SK-N-MC (cell line): ENCODE results near the gene MYORG.

Experiments
- DNase-seq: peaks from one replicate; pipeline ENCODE4 v3.0.0-alpha.2; 2011; ENCODE audit warnings: low read depth, low spot score
- H3K27ac ChIP-seq: fragments of 200-600 bp; sonication (generic); 2 replicates; pipeline ENCODE4 v1.5.1; 2016; ENCODE audit warnings: mixed run types
- H3K36me3 ChIP-seq: fragments of 200-600 bp; sonication (generic); 2 replicates; pipeline ENCODE4 v1.6.1; 2017; ENCODE audit warnings: antibody characterized with exemption, low read length, mixed read lengths; ENCODE audit not compliant: insufficient read depth
- H3K4me3 ChIP-seq: fragments of 200-600 bp; sonication (generic); 2 replicates; pipeline ENCODE4 v1.5.1; 2016
- H3K9ac ChIP-seq: fragments of 200-600 bp; sonication (generic); 2 replicates; pipeline ENCODE4 v1.8.0; 2017; ENCODE audit warnings: mixed run types, mixed read lengths; ENCODE audit not compliant: insufficient read length
- H3K9me3 ChIP-seq: fragments of 200-600 bp; sonication (generic); 2 replicates; pipeline ENCODE4 v1.6.1; 2017; ENCODE audit warnings: low read depth, mild to moderate bottlenecking, antibody characterized with exemption, low read length, moderate library complexity, mixed read lengths
- EZH2 ChIP-seq: fragments of 200-600 bp; sonication (generic); IDR thresholded peaks from one replicate; pipeline ENCODE4 v1.6.1; 2017; ENCODE audit warnings: antibody characterized with exemption
- FOXP2 ChIP-seq: optimal IDR thresholded peaks from 2 replicates; pipeline ENCODE3; 2011; ENCODE audit warnings: mild to moderate bottlenecking, moderate library complexity; ENCODE audit not compliant: insufficient read depth; ENCODE audit errors: extremely low read length, control extremely low read depth
- POLR2AphosphoS5 ChIP-seq: IDR thresholded peaks from 2 replicates; pipeline ENCODE4 v1.6.1; 2012; ENCODE audit warnings: mild to moderate bottlenecking, low read depth, low read length, borderline replicate concordance

The MYORG gene

GRCh38 chr9:34381323-34381722 is 4.6 kb upstream of the MYORG start:
- no peak for DNase-seq
- H3K9ac ChIP-seq = no peak overlapping the region
- TF ChIP-seq POLR2AphosphoS5 = no peak
- no peak for TF ChIP-seq EZH2
- TF ChIP-seq FOXP2 = no peak
- H3K27ac ChIP-seq = no peak overlapping the region
- H3K4me3 ChIP-seq = no peak overlapping the region
- no peaks in the 10 kb centered on the region for H3K9me3 ChIP-seq
- no peaks in the 10 kb centered on the region for H3K36me3 ChIP-seq

DNA sequence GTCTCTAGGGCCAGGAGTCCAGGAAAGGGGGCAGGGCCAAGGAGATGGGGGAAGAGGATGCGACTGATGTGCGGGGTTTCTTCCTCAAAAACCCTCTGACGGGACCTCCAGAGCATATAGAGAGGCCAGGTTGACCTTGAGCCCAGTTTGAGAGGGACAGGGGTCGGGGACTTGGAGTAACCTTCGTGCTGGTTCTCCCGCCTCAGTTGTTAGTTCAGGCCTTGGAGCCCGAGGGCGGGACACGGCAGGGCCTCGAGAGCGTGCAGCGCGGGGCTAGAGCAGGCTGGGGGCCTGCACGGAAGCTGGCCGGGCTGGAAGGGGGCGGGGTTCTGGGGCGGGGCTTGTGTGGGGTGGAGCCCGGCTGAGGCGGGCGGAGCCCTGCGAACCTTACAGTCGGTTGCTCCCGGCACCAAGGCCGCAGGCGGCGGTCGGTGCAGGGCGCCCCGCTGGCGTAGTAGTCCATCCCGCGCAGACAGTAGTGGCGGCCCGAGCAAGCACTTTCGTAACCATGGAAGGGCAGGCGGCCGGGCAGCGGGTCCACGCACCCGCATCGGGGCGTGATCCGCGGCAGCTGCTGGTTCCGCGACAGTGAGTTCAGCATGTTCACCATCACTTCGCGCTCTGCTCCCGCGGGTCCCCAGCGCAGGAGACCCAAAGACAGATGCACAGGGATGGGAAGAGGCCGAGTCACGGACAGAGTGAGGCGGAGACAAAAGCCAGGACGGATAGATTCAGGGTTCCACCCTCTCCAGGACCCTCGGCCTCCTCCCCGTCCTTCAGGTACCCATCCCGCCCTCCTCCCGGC is 4.0 kb upstream of the MYORG start:
- peak overlapping the region; percentile 67 for H3K4me3 ChIP-seq
- no peak overlapping the region for H3K27ac ChIP-seq
- DNase-seq = no peak
- H3K9ac ChIP-seq = no peak overlapping the region
- no peaks in the 10 kb centered on the region for H3K36me3 ChIP-seq
- H3K9me3 ChIP-seq = no peaks in the 10 kb centered on the region
- TF ChIP-seq EZH2 (no peak), POLR2AphosphoS5 (peak; percentile 39; the same call in 1 of the 2 replicates)

DNA sequence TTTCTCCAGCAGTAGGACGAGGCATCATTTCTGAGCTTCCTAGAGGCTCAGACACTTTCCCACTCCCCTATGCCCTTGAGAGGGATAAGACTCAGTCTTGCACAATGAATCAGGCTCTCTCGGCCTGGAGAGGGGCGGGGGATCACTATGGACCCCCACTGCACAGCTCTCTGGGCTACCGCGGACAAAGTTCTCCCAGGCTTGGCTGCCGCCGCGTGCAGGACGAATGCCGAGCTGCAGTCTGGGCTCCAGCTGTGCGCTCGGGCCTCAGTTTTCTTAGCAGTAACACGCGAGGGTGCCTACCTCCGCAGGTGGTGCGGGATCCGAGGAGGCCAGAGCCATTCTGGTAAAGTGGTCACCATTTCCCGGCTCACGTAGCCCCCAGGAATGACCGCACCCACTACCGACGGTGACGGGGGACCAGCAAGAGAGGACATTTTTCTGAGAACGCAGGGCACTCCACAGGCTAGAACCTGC is 3.4 kb upstream of the MYORG start:
- Histone ChIP-seq H3K4me3 (peak overlapping the region; percentile 67), H3K9me3 (no peaks in the 10 kb centered on the region), H3K9ac (no peak overlapping the region), H3K27ac (no peak overlapping the region), H3K36me3 (no peaks in the 10 kb centered on the region)
- TF ChIP-seq POLR2AphosphoS5 (no peak), FOXP2 (no peak), EZH2 (no peak)
- DNase-seq = no peak

GRCh38 chr9:34379334-34380033 is 2.8 kb upstream of the MYORG start:
- TF ChIP-seq FOXP2 = no peak
- no peak for TF ChIP-seq POLR2AphosphoS5
- no peak for TF ChIP-seq EZH2
- Histone ChIP-seq H3K9me3 (no peaks in the 10 kb centered on the region), H3K9ac (no peak overlapping the region), H3K4me3 (peak overlapping the region; percentile 57), H3K36me3 (no peaks in the 10 kb centered on the region), H3K27ac (no peak overlapping the region)
- peak; percentile 56 for DNase-seq

DNA sequence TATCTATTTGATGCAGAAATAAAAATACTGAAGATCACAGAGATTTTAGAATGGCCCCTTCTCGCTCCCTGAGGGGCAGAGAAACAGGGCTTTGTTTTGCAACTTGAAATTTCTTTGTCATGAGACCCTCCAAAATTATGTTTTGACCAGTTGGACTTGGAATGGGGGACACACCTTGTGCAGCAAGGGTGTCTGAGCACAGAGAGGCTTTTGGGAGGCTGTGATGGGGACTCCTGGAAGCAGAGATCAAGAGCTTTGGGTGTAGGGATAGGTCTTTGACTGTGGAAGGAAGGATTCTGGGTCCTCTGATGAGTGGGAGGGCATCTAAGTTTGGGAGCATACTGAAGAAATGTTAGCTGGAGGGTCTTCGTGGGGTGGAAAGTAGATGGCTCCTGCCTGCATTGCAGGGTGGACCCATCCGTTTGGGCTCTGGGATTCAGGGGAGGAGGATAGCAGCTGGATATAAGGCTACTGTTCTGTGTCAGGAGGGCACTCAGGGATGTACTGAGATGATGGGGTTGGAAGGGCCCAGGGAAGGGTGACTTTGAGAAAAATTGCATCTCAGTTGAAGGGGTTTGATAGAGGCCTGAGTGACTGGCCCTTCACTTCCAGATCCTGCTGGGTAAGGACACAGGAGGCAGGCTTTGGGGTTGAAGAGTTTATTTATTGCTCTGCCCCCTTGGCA is 1.8 kb upstream of the MYORG start:
- Histone ChIP-seq H3K9ac (no peak overlapping the region), H3K9me3 (no peaks in the 10 kb centered on the region), H3K27ac (no peak overlapping the region), H3K4me3 (no peak overlapping the region), H3K36me3 (no peaks in the 10 kb centered on the region)
- DNase-seq = no peak
- TF ChIP-seq POLR2AphosphoS5 (no peak), FOXP2 (no peak), EZH2 (no peak)

DNA sequence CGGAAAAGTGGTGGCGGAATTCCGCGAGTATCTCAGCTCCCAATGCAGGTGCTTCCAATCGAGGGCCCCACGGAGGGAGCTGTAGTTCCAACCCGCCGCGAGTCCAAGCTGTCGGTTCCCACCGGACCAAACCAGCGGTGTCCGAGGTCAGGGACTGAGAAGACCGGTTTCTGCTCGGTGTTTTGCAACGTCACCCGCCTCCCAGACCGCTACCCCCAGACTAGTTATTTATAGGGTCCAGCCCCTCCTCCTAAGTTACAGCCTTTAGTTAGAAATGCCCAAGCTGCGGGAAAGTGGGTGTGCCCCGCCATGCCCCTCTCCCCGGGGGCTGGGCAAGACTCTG is 677 bp upstream of the MYORG start:
- DNase-seq = no peak
- peak overlapping the region; percentile 86 for H3K4me3 ChIP-seq
- H3K27ac ChIP-seq = no peak overlapping the region
- no peak for TF ChIP-seq FOXP2
- no peak overlapping the region for H3K9ac ChIP-seq
- H3K9me3 ChIP-seq = no peaks in the 10 kb centered on the region
- H3K36me3 ChIP-seq = no peaks in the 10 kb centered on the region

GRCh38 chr9:34375901-34376595 is 650 bp downstream of the MYORG start:
- no peaks in the 10 kb centered on the region for H3K9me3 ChIP-seq
- no peak for DNase-seq
- H3K36me3 ChIP-seq = no peaks in the 10 kb centered on the region
- peak overlapping the region; percentile 40 for H3K9ac ChIP-seq
- peak overlapping the region; percentile 86 for H3K4me3 ChIP-seq
- H3K27ac ChIP-seq = no peak overlapping the region
- TF ChIP-seq FOXP2 (no peak), EZH2 (no peak), POLR2AphosphoS5 (no peak)

- TF ChIP-seq POLR2AphosphoS5 (no peak), FOXP2 (no peak), EZH2 (no peak)
- DNase-seq = no peak
Observed at GRCh38 chr9:34374905-34375552, 1.7 kb downstream of the MYORG start.

More at GRCh38 chr9:34374905-34375552, 1.7 kb downstream of the MYORG start:
- H3K27ac ChIP-seq = 0 out of 2 replicates have a peak overlapping the region, but pooled peaks have one; percentile 50
- H3K9me3 ChIP-seq = no peaks in the 10 kb centered on the region
- no peak overlapping the region for H3K9ac ChIP-seq
- H3K4me3 ChIP-seq = peak overlapping the region; percentile 25; the same call in 1 of the 2 replicates
- H3K36me3 ChIP-seq = no peaks in the 10 kb centered on the region
